CD4-positive, alpha-beta T cell treated with Interleukin-17A for 1 hour (primary cell): ENCODE measurements around the gene CSNK2A3.
"Not testable (repeated sequence)": the region's sequence is repeated elsewhere in the genome, so short reads cannot be mapped to it uniquely, and the experiment has no call there.

Source experiments
- DNase-seq: peaks from one replicate; pipeline ENCODE4 v3.0.0-alpha.2; 2020

CSNK2A3 gene

DNA sequence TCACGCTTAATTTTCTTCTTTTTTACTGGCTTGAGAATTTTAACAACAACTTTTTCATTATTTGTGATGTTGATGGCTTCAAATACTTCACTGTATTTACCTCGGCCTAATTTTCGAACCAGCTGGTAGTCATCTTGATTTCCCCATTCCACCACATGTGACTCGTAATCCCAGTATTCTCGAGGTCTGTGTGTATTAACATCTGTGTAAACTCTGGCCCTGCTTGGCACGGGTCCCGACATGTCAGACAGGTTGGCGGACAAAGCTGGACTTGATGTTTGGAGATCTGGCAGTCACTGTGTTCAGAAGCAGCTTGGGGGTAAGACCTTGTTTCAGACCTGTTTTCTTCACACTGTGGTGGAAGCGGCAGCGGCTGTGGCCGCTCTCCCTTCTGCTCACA, at the start of gene CSNK2A3:
TSS of gene CSNK2A3 (minus strand) at position 373 of the 400 bp plus-strand sequence. CDS start at position 242, 131 bp downstream.
- DNase-seq = not testable (repeated sequence)

DNA sequence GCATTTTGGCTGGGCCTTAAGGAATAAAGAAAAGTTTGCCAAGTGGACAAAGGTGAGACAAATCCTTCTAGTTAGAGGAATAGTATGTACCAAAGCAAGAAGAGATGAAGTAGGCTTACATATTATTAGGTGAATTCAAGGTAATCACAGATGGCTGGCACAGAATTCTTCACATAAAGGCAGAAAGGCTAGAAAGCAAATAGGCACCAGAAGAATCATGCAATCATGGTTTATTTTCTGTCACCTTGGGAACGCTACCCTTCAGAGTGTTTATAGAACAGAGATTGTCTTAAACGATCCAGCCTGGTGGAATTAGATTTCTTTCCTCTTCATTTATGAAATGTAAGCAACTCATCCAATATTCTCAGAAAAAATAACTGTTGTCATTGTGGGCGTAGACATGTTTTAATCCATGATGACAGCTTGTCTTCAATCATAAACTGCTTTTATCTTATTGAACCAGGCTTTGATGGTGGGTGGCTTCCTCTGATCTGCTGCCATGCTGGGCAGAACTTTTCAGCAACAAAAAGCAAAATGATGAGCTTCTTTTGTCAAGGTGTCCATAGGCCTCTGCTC, 49.0 kb upstream of the CSNK2A3 start:
- DNase-seq = no peak

DNA sequence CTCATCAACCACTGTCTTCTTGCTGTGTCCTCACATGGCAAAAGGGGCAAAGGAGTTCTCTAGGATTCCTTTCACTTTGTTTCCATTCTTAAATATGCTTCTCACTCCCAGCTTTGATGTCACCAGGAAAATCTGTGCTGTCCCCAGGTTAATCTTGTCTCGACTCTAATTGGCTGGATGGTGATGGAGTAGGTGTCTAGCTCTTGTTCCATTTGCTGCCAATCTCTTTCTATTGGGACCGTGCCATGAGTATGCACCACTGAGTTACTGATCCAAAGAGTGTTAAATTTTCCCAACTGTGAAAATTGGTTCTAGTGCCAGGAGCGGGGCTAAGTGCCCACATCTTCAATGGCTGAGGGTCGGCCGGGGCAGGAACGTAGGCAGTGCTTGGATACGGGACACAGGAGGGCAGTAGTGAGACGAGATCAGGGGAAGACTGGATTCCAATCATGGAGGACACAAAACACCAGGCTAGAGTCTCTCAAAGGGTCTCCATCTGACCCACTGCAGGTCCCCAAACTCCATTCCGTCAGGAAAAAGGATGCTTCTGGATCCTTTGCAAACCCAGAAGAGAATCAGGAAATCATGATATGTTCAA, 47.7 kb upstream of the CSNK2A3 start:
- no peak for DNase-seq

DNA sequence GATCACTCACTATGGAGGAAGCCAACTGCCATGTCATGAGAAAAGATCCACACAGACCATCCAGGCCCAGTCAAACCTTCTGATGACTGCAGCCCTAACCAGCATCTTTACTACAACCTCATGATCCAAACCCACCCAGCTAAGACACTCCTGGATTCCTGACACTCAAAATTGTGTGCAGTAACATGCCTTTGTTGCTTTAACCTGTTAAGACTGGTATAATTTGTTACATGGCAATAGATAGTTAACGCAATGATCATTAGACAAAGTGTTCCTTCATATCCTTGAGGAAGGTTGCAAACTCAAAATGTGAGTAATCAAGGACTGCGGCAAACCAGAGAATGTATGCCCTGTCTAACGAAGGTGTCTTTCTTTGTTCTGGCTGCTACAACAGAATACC, 47.1 kb upstream of the CSNK2A3 start:
- DNase-seq = no peak

DNA sequence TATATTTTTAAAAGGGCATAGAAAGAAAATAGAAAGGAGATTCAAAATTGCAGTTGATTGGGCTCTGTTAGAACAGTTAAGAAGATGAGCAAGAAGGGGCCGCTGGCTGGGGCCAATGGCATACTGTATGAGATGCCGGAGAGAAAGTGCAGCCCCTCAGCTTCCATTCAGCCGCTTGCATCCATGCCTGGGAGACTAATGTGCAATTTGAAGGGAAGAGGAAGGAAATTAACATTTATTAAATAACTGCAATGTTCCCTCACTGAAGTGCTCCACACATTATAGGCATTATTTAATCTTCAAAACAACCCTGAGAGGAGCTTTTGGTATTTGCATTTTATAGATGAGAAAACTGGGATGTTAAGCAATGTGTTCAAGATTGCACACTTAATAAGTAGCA, 44.7 kb upstream of the CSNK2A3 start:
- DNase-seq = no peak

DNA sequence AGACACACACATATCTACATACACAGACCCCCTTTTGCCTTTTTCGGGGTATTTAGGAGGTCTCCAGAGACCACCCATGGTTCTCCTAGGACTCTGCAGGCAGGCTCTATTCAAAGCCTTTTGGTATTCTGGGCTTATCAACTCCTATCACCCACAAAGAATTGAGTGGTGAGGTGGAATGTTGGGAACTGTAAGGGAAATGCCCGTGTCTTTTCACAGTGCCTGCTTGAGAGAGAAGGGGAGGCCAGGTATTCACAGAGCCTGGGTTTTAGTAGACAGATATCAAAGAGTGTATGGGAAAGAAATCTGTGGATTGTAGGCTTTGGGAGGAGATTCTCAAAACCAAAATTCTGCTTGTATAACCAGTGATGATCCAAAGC, 44.0 kb upstream of the CSNK2A3 start:
- DNase-seq = no peak

DNA sequence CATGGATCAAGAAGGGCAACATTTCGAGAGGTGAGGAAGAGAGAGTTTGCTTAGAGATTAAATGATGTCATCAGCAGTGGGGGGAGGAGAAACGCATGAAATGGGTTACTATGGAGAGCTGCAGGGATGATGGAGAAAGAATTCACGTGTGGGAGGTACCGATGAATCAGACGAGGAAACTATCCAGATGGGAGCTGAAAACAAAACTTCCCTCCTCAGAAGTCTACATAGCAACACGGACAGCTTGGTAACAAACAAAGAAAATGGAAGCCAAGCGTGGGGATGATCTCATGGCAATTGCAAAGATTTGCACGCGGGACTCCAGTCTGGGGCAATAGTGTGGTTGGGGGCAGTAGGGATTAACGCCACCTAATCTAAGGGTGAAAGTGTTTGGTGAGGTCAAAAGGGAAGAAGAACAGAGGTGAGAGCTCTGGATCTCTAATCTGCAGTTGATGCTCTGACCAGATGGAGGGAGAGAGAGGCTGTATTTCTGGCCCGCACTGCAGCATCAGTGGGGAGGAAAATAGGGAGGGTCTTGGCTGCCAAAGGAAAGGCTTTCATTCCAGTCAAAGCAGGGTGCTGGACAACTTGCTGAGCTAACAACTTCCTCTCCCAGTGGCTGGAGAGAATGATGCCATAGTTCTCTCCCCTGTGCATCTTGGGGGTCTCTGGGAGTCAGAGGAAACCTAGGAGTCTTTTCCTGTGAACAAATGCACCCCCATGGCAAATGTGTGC, 43.4 kb upstream of the CSNK2A3 start:
- no peak for DNase-seq

DNA sequence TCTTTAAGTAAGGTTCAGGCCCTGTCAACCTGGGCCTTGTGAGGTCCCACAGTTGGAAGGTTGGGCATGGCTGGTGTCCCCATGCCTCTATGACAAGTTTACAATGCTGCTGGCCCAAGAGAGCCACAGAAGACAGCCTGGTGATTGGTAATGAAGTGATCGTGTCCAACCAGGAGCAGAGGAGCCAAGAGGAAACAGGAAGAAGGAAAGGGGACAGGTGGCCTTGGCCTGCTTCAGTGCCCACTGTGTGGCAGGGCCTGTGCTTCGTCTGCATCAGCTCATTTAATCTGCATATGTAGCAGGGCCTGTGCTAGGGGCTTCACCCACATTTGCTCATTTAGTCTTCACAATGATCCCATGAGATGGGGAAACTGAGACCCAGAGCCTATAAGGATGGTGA, 42.1 kb upstream of the CSNK2A3 start:
- no peak for DNase-seq

DNA sequence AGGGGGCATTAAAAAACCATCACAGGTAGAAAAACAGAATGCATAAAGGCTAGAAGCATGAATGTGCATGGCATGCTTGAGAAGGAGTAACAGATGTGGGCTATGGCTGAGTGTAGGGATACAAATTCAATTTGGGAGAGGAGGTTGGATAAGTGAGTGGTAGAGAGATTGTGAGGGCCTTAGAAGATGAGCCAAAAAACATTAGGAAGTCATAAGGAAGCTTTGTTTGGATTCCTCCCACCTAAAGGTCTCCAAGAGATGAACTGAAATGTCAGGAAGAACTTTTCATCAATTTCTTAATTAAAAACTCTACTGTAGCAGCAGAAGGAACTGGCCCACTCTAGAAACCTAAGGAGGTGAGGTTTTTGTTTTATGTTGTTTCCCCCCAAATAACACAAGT, 41.2 kb upstream of the CSNK2A3 start:
- DNase-seq = no peak

DNA sequence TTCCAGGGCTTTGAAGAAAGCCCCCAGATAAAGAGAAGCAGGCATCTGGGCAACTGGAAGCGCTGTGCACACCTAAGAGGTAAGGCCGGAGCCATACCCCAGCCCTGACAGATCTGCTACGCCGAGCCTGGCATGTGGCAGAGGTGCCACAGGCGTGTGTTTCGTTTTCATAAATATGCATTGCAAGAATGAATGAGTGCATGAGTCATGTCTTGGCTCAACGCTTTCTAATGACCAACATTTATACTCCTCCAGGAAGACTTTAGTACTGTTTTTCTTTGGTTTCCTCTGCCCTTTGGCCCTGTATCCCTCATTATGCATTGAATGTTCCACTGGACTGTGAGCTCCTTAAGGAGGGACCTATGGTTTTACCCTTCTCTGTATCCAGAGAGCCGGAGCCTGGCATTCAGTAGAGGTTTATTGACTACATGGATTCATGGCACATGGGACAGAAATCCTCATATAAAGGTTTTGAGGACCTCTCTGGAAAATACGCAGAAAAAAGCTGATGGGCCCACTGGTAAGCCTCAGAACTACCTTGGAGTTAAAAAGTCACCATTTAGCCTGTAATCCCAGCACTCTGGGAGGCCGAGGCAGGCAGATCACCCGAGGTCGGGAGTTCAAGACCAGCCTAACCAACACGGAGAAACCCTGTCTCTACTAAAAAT, 38.9 kb upstream of the CSNK2A3 start:
- no peak for DNase-seq

DNA sequence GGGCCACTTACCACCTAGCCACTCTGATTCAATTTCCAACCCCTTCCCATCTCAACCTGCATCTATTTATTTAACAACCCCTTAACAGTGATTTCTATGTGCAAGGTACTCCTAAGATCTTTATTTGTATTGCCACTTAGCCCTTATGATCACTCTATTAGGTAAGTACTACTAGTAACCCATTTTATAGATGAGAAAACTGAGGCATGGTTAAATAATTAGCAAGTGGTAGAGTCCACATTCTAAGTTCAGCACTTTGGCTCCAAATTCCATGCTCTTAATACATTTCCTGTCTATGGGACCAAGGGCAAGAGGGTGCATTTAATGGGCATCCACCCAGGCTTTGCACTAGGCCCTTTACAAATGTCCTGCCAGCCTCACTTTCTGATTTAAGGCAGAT, 38.1 kb upstream of the CSNK2A3 start:
- DNase-seq = no peak

DNA sequence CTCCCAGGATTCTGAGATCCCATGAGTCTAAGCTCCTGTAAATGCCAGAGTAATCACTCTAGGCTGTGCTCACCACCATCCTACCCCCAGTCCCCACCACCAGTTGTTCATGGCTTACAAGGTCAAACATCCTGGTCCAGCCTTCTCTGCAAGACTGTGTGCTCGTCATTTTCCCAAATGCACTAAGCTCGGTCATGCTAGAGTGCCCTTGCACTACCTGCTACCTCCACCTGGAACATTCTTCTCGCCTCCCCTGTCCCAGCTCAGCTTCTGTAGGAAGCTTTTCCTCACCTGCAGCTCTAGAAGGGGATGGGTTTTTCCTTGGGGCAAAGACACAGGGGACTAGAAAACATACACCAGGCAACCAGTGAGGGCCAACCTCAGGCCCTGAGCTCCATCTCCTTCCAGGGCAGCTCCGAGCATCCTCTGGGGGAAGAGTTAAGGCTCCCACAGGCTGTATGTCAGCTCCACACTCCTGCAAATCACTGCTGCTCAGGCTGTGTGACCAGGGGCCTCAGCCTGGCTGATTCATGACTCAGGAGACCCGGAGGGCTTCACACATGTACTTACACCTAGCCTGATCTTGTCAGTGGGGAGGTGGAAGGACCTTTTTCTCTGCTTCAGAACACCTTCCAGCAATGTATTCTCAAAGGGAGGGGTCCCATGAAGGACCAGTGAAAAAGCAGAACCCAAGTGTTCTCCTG, 37.2 kb upstream of the CSNK2A3 start:
- DNase-seq = no peak

DNA sequence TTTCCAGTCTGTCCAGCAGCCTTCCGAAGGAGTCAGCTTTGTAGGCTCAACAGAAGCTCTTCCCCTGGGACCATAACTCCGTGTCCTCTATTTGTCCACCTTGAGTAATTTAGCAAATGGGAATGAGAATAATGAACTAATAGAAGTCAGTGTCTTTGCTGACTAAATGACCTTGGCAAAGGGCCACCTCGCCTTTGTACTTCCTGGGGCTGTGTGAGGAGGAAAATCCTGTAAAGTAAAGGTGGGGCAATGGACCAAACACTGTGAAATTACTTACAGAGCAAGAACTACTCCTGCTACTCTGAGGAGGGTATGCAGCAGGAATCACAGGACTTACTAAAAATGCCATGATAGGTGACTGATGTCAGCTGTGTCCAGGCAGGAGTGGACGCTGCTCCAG, 36.2 kb upstream of the CSNK2A3 start:
- no peak for DNase-seq

DNA sequence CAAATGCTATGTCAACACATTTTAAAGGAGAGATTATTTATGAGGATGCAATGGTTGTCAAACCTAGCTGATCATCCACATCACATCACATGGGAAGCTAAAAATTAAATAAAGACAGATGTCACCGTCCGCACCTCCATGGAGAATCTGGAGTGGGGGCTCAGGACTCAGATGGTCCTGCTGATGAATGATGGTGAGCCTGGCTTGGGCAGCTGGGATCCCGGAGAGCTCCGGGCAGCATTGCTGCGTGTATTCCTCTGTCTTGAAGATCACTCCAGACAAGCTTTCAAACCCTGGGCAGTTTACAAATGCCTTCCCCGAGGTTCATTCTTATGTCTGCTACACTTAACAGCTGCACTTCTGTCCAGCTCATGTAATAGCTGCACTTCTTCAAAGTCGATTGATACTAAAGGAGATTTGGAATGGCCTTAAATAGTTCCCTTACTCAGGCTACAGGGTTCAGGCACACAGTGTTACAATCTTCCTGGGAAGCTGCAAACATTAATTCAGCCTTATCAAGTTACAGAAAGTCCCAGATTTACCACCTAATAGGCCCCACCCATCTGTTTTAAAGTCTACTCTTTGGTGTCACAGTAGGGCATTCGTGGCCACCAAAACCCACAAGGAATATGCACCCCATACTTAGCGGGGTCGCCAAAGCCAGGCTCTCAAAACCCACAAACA, 34.7 kb upstream of the CSNK2A3 start:
- DNase-seq = no peak

DNA sequence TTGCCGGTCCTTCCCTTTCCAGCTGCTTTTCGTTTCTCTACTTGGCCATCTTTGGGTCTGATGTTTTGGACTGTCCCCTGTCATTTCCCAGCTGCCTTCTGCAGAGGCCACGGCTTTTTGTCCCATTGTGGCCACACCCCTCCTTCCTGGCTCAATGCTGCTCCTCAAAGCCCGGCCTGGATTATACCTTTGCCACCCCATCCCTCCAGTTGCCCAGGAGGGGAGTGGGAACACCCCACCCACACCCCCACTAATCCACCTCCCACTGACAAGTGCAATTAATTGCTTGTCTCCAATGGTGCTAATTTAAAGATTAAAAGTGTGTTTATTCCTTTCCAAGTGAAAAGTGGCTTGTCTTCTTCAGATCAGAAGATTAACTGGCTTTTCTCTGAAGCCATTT, 34.2 kb upstream of the CSNK2A3 start:
- no peak for DNase-seq

DNA sequence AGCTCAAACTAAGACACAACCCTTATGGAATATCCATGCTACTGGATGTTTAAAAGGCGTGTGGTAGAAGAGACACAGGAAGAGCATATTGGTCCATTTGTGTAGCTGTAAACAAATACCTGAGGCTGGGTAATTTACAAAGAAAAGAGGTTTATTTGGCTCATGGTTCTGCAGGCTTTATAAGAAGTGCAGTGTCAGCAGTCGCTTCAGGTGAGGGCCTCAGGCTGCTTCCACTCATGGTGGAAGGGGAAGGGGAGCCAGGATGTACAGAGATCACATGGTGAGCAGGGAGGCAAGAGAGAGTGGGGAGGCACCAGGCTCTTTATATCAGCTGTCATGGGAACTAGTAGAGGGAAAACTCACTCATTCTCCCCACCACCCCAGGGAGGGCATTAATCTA, 31.8 kb upstream of the CSNK2A3 start:
- no peak for DNase-seq

DNA sequence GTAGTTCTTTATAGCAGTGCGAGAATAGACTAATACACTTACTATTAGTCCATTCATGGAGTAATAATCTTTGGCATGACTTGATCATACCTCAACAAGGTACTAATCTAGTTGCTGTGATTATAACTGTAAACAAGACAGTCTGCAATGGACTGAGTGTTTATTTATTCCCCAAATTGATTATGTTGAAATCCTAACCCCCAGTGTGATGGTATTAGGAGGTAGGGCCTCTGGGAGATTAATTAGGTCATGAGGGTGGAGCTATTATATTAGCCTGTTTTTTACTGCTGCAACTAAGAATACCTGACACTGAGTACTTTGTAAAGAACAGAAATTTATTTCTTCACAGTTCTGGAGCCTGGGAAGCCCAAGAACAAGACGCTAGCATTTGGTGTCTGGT, 30.9 kb upstream of the CSNK2A3 start:
- DNase-seq = no peak

DNA sequence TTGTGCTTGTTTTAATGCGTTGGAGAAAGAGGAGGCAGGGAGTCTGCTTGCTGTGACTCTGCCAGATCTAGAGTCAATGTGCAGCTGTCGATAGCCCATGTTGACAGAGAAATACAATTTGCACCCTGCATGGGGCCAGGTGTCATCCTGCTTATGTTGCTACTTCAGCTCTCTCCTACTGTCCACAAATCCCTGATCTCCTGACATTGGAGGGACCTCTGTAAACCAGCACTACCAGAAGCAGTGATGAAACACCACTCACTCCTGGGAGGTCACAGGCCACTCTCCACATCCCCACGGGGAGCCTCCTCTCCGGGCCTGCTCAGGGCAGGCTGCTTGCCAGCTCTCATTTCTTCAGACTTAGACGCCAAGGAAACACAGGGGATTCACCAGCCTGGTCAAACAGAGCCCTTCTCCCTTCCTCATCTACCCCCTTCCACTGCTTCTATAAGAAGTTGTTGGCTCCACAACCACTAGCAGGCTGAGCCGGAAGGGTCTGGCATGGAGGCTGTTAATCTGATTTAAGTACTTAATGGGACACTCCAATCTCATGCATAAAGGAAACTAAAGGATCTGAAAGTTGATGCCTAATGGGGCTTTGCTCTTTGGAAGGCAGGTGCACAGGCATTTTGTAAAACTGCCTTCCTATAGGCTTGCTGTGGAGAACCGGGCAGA, 29.9 kb upstream of the CSNK2A3 start:
- no peak for DNase-seq

DNA sequence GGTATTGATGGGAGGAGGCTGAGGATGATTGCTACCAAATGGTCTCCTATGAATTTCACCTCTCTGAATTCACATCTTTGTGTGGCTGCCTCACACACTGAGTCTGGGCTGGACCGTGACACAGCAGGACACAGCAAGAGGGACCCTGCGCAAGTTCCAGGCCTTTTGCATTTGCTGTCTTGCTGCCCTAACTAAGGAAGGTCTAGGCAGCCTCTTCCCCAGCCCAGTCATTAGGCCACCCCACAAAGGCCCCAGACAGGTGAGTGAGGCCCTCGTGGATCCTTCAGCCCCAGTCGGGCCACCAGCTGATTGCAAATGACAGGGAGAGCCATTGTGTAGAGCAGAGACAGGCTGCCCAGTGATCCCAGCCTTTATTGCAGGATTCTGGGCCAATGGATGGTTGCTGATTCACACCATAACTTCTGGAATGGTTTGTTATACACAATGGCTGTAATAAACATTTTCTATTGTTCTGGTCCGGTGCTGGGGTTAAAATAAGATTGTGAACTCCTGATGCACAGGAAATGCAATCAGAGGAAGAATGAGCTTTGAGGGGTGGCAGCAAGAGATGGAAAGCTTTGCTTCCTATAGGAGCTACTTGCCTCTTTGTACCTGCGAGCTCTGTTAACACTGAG, 28.5 kb upstream of the CSNK2A3 start:
- no peak for DNase-seq

DNA sequence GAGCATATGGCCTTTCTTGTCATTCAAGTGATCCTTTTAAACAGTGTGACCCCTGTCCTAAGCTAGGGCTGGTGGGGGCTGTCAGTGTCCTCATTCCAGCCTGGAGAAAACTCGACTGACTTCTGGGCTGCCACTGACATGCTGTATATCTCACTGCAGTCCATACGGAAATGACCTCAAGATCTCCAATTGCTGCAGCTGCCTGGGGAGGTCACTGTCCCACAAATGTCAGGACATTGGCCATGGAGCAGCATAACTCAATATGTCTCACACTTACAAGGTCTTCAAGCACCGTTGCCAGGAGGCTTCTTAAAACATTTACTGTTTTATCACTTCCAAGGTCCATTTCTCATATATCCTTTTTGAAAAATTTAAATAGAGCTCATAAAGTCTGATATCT, 27.8 kb upstream of the CSNK2A3 start:
- no peak for DNase-seq

DNA sequence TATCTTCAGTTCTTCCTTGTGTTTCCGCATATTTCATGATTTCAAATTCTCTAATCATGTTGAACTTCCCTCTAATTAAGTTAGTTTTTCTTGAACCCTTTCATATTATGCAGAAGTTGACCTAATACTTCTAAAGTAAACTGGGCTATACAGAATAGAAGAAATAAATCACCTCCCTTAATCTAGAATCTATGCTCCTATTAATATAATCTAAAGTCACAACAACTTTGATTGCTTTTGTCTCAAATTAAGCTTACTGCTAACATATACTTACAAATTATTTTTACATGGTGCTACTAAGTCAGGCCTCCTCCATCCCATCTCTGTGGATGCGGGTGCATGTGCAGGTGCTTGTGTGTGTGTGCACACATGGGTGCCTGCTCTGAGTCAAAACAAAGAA, 27.3 kb upstream of the CSNK2A3 start:
- no peak for DNase-seq

DNA sequence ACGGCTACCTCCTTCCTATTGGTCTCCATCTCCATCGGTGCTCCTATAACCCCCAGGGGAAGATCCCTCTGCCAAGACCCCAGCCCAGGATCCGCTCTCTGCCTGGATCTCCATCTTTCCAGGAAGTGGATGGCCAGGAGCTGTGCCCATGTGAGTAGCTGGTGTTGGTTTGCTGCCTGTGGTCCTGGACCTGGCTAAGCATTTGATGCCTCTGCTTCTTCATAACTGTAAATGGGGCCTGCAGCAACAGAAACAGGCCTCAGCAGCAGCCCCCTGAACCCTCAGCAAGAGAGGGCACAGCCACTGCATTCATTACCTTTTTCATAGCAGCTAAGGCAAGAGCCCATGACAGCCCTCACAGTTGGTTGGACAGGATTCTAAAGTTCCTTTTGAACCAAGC, 26.6 kb upstream of the CSNK2A3 start:
- DNase-seq = no peak
